ENCODE data around the gene DIO1. TPM values are rescaled to one million over a fixed set of nuclear protein-coding genes. Genes with fewer than 3 reads are reported as not detected.

Gene DIO1
- polyA plus RNA-seq, 4 donors: 3.8 to 10.3 (median 7.8) TPM

Other genes with a start within 250 kb of the DIO1 start
- gene GLIS1, start 155.0 kb upstream of the DIO1 start, polyA plus RNA-seq (ENCODE audit: insufficient read length in 4 of 4): 1 to 10 TPM; 1.8 to 3.6 (median 3.0) TPM
- gene NDC1, start 55.9 kb upstream of the DIO1 start, polyA plus RNA-seq (ENCODE audit: insufficient read length in 4 of 4): 10 to 100 TPM; 25.6 to 31.6 (median 29.0) TPM
- 10 to 100 TPM; 31.1 to 36.3 (median 33.1) TPM for gene YIPF1, start 4.4 kb upstream of the DIO1 start, polyA plus RNA-seq (ENCODE audit: insufficient read length in 4 of 4)
- 10 to 100 TPM; 44.9 to 66.6 (median 48.3) TPM for gene IFT25, start 51.5 kb downstream of the DIO1 start, polyA plus RNA-seq (ENCODE audit: insufficient read length in 4 of 4)
- 10 to 100 TPM; 38.6 to 48.1 (median 42.1) TPM for gene LRRC42, start 52.2 kb downstream of the DIO1 start, polyA plus RNA-seq (ENCODE audit: insufficient read length in 4 of 4)
- gene LDLRAD1, start 124.0 kb downstream of the DIO1 start, polyA plus RNA-seq (ENCODE audit: insufficient read length in 4 of 4): under 1 TPM in 1 of 4 donors, not detected in 3; 0.08 TPM
- gene TMEM59, start 159.0 kb downstream of the DIO1 start, polyA plus RNA-seq (ENCODE audit: insufficient read length in 4 of 4): 100 to 1,000 TPM; 304 to 435 (median 349) TPM
- 1 to 10 TPM; 8.2 to 9.6 (median 8.6) TPM for gene TCEANC2, start 159.4 kb downstream of the DIO1 start, polyA plus RNA-seq (ENCODE audit: insufficient read length in 4 of 4)

All from left renal cortex interstitium (tissue), 4 donors.